Stomach (tissue), 9 donors: ENCODE results near the gene ZNF615. TPM values are rescaled to one million over a fixed set of nuclear protein-coding genes. Genes with fewer than 3 reads are reported as not detected.
"Not testable (repeated sequence)": the region's sequence is repeated elsewhere in the genome, so short reads cannot be mapped to it uniquely, and the experiment has no call there.

Experiments used
- DNase-seq, 2 donors: peaks; one replicate each; pipeline versions ENCODE4 v3.0.0 to v3.0.0-alpha.2; 2013 to 2019
- H3K27ac ChIP-seq, 5 donors: fragments of 200-600 bp in 4 of 5; sonication (generic) in 4 of 5; one replicate each; pipeline ENCODE4 v1.5.1; 2013 to 2019; ENCODE audit warnings: mild to moderate bottlenecking in 1 of 5, moderate library complexity in 1 of 5
- H3K27me3 ChIP-seq, 3 donors: fragments of 200-600 bp; sonication (generic); one replicate each; pipeline ENCODE4 v1.5.1; 2017 to 2019; ENCODE audit warnings: mixed run types in 1 of 3
- H3K36me3 ChIP-seq, 4 donors: fragments of 200-600 bp; sonication (generic); 1 replicate in 3 of 4; 2 replicates in 1 of 4; pipeline ENCODE4 v1.5.1; 2016 to 2019
- H3K4me1 ChIP-seq, 4 donors: fragments of 200-600 bp; sonication (generic); one replicate each; pipeline ENCODE4 v1.5.1; 2016 to 2019
- H3K4me3 ChIP-seq, 4 donors: fragments of 200-600 bp; sonication (generic) in 3 of 4; one replicate each; pipeline ENCODE4 v1.5.1; 2016 to 2019; ENCODE audit warnings: mild to moderate bottlenecking in 1 of 4
- H3K9me3 ChIP-seq, 4 donors: fragments of 200-600 bp; sonication (generic); one replicate each; pipeline ENCODE4 v1.5.1; 2016 to 2019
- EP300 ChIP-seq: sonication (generic); formaldehyde crosslinking; IDR thresholded peaks from one replicate; pipeline ENCODE4 v1.6.1; 2017; ENCODE audit warnings: antibody characterized with exemption
- POLR2A ChIP-seq, 4 donors: fragments of 450-650 bp; IDR thresholded peaks; one replicate each; pipeline ENCODE4 v1.6.1; 2016; ENCODE audit warnings: antibody characterized with exemption in 4 of 4, control low read depth in 2 of 4, mild to moderate bottlenecking in 1 of 4, moderate library complexity in 1 of 4
- POLR2AphosphoS5 ChIP-seq, 3 donors: sonication (generic); formaldehyde crosslinking; IDR thresholded peaks; one replicate each; pipeline ENCODE4 v1.6.1; 2016; ENCODE audit warnings: antibody characterized with exemption in 3 of 3
- WGBS, 5 donors: extraction: QIAGEN DNeasy Blood & Tissue Kit in 3 of 5; methylation state at CpG; one replicate each; pipeline versions ENCODE4 v1.1.5 to v1.1.7; 2013 to 2018; 5-methylcytosine and 5-hydroxymethylcytosine counted together
- intact Hi-C: fragments of 100-400 bp; cut with DNase I; formaldehyde crosslinking; loops from one replicate; pipeline ENCODE4 v1.15.1; 2023; ENCODE audit warnings: low total_unique reads
- polyA plus RNA-seq, 3 donors: library from polyadenylated mRNA; stranded (reverse); fragments of 200-250 nt; gene quantifications; one replicate each; pipeline ENCODE4 v1.2.3, GENCODE V29; 2013
- total RNA-seq, 5 donors: library from RNA; depleted of rRNA; stranded (reverse); fragments of >200 nt; gene quantifications; one replicate each; pipeline versions ENCODE4 v1.1.0 to v1.2.3, GENCODE V29; 2014 to 2016
- TF ChIP-seq, protein P1 (sequence below), 7 experiments: fragments of 450-650 bp in 4 of 7; fragments of 200-600 bp in 3 of 7; sonication (generic) in 3 of 7; IDR thresholded peaks; one replicate each; pipeline ENCODE4 v1.5.1; 2016 to 2019; ENCODE audit warnings: antibody characterized with exemption in 7 of 7, control low read depth in 2 of 7, mild to moderate bottlenecking in 1 of 7
- donor health status: healthy with polysubstance abuse.
- donor health status: Bipolar disorder and iron deficiency.
- donor health status: healthy.

Gene ZNF615
- total and polyA plus RNA-seq, 8 donors, result 2.6 to 25.7 (median 5.6) TPM

DNA sequence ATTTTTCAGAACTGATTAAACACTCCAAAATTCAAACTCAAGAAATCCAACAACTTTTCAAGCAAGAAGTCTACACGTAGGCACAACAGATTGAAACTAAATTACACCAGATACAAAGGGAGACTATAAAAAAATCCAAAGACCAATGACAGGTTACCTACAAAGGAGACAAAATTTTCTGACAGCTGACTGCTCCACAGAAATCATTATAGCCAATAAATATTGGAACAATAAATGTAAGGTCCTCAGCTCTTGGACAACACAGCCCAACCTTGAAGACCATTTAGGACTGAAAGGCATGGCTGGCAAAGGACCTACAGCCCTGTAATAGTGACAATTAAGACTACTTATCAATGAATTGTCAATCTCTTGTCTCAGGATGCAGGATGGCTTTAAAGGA is 37.3 kb downstream of the ZNF615 start:
- Histone ChIP-seq H3K27ac (no peak overlapping the region), H3K4me1 (no peaks in the 10 kb centered on the region), H3K27me3 (no peaks in the 10 kb centered on the region), H3K9me3 (peaks cover 90 to 100% (median 97%) of the 10 kb centered on the region in 4 donors), H3K4me3 (no peak overlapping the region), H3K36me3 (peaks cover 86 to 100% (median 96%) of the 10 kb centered on the region in 4 donors)
- TF ChIP-seq POLR2A (IDR thresholded peaks at IDR 0.05) (no peak), POLR2AphosphoS5 (IDR thresholded peaks at IDR 0.05) (no peak)
- TF ChIP-seq, protein P1, sequence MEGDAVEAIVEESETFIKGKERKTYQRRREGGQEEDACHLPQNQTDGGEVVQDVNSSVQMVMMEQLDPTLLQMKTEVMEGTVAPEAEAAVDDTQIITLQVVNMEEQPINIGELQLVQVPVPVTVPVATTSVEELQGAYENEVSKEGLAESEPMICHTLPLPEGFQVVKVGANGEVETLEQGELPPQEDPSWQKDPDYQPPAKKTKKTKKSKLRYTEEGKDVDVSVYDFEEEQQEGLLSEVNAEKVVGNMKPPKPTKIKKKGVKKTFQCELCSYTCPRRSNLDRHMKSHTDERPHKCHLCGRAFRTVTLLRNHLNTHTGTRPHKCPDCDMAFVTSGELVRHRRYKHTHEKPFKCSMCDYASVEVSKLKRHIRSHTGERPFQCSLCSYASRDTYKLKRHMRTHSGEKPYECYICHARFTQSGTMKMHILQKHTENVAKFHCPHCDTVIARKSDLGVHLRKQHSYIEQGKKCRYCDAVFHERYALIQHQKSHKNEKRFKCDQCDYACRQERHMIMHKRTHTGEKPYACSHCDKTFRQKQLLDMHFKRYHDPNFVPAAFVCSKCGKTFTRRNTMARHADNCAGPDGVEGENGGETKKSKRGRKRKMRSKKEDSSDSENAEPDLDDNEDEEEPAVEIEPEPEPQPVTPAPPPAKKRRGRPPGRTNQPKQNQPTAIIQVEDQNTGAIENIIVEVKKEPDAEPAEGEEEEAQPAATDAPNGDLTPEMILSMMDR (IDR thresholded peaks at IDR 0.05), result no peak
- intact Hi-C loops, result no loop called here
- DNase-seq, result no peak
- 91 to 96% (median 94%) methylated on average over 1 of the region's 1 CpG for WGBS, 5 donors

DNA sequence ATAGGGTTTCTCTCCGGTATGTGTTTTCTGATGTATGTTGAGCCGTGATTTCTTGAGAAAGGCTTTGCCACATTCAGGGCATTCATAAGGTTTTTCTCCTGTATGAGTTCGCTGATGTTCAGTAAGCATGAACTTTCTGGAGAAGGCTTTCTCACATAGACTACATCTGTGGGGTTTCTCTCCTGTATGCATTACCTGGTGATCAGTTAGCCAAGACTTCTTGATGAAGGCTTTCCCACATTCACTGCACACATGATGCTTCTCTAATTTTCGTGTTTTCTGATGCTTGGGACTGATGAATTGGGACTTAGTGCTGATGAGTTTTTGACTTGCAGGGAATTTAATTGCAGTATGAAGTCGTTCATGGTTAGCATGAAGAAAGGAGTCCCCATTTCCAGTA is 42.4 kb downstream of the ZNF615 start:
- H3K4me1 ChIP-seq, result no peaks in the 10 kb centered on the region
- no peak overlapping the region for H3K4me3 ChIP-seq
- H3K36me3 ChIP-seq, result peaks cover 57 to 97% (median 83%) of the 10 kb centered on the region in 4 donors
- no peak for DNase-seq
- TF ChIP-seq POLR2AphosphoS5 (IDR thresholded peaks at IDR 0.05) (no peak), EP300 (no peak), POLR2A (IDR thresholded peaks at IDR 0.05) (no peak)
- TF ChIP-seq, protein P1 (IDR thresholded peaks at IDR 0.05), result no peak
- no peak overlapping the region for H3K27ac ChIP-seq
- intact Hi-C loops, result no loop called here
- peaks cover 79 to 100% (median 98%) of the 10 kb centered on the region in 4 donors for H3K9me3 ChIP-seq
- WGBS, 5 donors, result 97 to 99% (median 98%) methylated on average over 5 of the region's 5 CpGs
- H3K27me3 ChIP-seq, result no peaks in the 10 kb centered on the region

DNA sequence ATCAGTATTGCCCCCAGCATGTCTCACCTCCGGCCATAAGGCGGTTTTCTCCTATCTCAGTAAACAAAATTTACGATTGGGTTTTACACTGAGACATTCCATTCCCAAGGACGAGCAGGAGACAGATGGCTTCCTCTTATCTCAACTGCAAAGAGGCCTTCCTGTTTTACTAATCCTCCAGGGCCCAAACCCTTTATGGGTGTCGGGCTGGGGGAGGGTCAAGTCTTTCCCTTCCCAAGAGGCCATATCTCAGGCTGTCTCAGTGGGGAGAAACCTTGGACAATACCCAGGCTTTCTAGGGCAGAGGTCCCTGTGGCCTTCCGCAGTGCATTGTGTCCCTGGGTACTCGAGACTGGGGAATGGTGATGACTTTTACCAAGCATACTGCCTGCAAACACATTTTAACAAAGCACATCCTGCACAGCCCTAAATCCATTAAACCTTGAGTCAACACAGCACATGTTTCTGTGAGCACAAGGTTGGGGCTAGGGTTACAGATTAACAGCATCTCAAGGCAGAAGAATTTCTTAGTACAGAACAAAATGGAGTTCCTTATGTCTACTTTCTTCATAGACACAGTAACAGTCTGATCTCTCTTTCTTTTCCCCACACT is 47.3 kb downstream of the ZNF615 start:
- H3K9me3 ChIP-seq, result peaks cover 44 to 100% (median 85%) of the 10 kb centered on the region in 4 donors
- WGBS, 5 donors, result 10 to 31% (median 21%) methylated on average over 5 to 7 of the region's 7 CpGs
- H3K27ac ChIP-seq, intact Hi-C loops, H3K4me3 ChIP-seq, H3K27me3 ChIP-seq, H3K4me1 ChIP-seq: not testable (repeated sequence)
- peaks cover 12 to 60% (median 34%) of the 10 kb centered on the region in 4 donors for H3K36me3 ChIP-seq
- DNase-seq, result peak in 1 of 2 donors; percentile 9

DNA sequence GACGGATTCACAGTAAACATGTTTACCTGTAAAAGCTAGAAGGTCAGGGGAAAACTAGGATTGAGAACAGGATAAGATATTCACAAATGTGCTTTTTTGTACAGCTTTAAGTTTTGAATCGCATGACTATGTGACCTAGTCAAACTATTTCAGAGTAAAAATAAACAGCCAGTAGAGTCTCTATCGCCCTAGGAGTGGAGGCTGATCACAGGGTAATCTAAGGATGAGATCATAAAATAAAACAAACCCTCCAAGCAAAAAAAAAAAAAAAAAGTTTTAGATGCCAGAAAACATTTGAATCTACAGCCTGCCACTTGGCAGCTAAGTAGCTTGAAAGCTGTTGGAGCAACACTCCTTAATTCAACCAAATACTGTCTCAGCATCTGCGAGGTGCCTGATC is 48.2 kb downstream of the ZNF615 start:
- Histone ChIP-seq H3K27me3 (no peaks in the 10 kb centered on the region), H3K27ac (no peak overlapping the region), H3K4me1 (no peaks in the 10 kb centered on the region), H3K4me3 (no peak overlapping the region), H3K9me3 (peaks cover 35 to 100% (median 83%) of the 10 kb centered on the region in 4 donors), H3K36me3 (peaks cover 2 to 50% (median 25%) of the 10 kb centered on the region in 4 donors)
- no peak for DNase-seq
- 62 to 83% (median 78%) methylated on average over 4 of the region's 4 CpGs for WGBS, 5 donors
- intact Hi-C loops, result no loop called here
- no peak for TF ChIP-seq POLR2A (IDR thresholded peaks at IDR 0.05)
- TF ChIP-seq POLR2AphosphoS5 (IDR thresholded peaks at IDR 0.05), result no peak
- TF ChIP-seq, protein P1 (IDR thresholded peaks at IDR 0.05), result no peak
- TF ChIP-seq EP300, result no peak

DNA sequence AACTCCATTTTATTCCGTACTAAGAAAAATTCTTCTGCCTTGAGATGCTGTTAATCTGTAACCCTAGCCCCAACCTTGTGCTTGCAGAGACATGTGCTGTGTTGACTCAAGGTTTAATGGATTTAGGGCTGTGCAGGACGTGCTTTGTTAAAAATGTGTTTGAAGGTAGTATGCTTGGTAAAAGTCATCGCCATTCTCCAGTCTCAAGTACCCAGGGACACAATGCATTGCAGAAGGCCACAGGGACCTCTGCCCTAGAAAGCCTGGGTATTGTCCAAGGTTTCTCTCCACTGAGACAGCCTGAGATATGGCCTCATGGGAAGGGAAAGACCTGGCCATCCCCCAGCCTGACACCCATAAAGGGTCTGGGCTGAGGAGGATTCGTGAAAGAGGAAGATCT is 50.2 kb downstream of the ZNF615 start:
- peaks cover 15 to 96% (median 74%) of the 10 kb centered on the region in 4 donors for H3K9me3 ChIP-seq
- H3K36me3 ChIP-seq, result peaks cover 0 to 31% (median 9%) of the 10 kb centered on the region in 4 donors
- H3K4me1 ChIP-seq, DNase-seq, H3K27ac ChIP-seq, H3K27me3 ChIP-seq, intact Hi-C loops, H3K4me3 ChIP-seq: not testable (repeated sequence)
- 51 to 73% (median 57%) methylated on average over 4 of the region's 4 CpGs for WGBS, 5 donors
